Lower leg skin (tissue), 4 donors: ENCODE results near the gene SMCO2. TPM values are rescaled to one million over a fixed set of nuclear protein-coding genes. Genes with fewer than 3 reads are reported as not detected.

Experiments
- DNase-seq, 2 donors: peaks; one replicate each; pipeline ENCODE4 v3.0.0-alpha.2; 2019; ENCODE audit warnings: low spot score in 2 of 2
- H3K4me3 ChIP-seq: fragments of 200-600 bp; sonication (generic); 2 replicates; pipeline ENCODE4 v1.5.1; 2017; ENCODE audit warnings: mild to moderate bottlenecking, low read depth; ENCODE audit not compliant: poor library complexity, severe bottlenecking
- CTCF ChIP-seq, 3 donors: fragments of 450-650 bp; IDR thresholded peaks; one replicate each; pipeline ENCODE4 v1.5.1; 2016; ENCODE audit warnings: antibody characterized with exemption in 3 of 3, mild to moderate bottlenecking in 3 of 3, moderate library complexity in 2 of 3
- POLR2A ChIP-seq, 2 donors: fragments of 450-650 bp; IDR thresholded peaks; one replicate each; pipeline ENCODE4 v1.6.1; 2016 to 2017; ENCODE audit warnings: antibody characterized with exemption in 2 of 2, mild to moderate bottlenecking in 1 of 2, moderate library complexity in 1 of 2
- WGBS, 2 donors: methylation state at CpG; one replicate each; pipeline ENCODE4 v1.1.5; 2018; 5-methylcytosine and 5-hydroxymethylcytosine counted together
- intact Hi-C: fragments of 100-400 bp; cut with DNase I; formaldehyde crosslinking; loops from one replicate; pipeline ENCODE4 v1.15.0; 2023; ENCODE audit warnings: low total_unique reads
- total RNA-seq, 4 donors: library from RNA; depleted of rRNA; stranded (reverse); fragments of >200 nt; gene quantifications; one replicate each; pipeline ENCODE4 v1.1.0, GENCODE V29; 2016

Gene SMCO2
- total RNA-seq, 4 donors from 2014 or later, result not detected

- intact Hi-C loops, result no loop called here
- WGBS, 2 donors, result 52 to 54% methylated on average over 5 of the region's 5 CpGs
- TF ChIP-seq POLR2A (IDR thresholded peaks at IDR 0.05) (no peak), CTCF (IDR thresholded peaks at IDR 0.05) (no peak)
- DNase-seq, result no peak
- no peak overlapping the region for H3K4me3 ChIP-seq
These were observed 17.7 kb downstream of the SMCO2 start for GRCh38 chr12:27464220-27464554.

- intact Hi-C loops, result no loop called here
- no peak for DNase-seq
- TF ChIP-seq POLR2A (IDR thresholded peaks at IDR 0.05), result no peak
- no peak for TF ChIP-seq CTCF (IDR thresholded peaks at IDR 0.05)
- WGBS, 2 donors, result 88 to 90% methylated on average over 3 of the region's 3 CpGs
- no peak overlapping the region for H3K4me3 ChIP-seq
These were observed 21.1 kb downstream of the SMCO2 start for GRCh38 chr12:27467641-27468040.

DNA sequence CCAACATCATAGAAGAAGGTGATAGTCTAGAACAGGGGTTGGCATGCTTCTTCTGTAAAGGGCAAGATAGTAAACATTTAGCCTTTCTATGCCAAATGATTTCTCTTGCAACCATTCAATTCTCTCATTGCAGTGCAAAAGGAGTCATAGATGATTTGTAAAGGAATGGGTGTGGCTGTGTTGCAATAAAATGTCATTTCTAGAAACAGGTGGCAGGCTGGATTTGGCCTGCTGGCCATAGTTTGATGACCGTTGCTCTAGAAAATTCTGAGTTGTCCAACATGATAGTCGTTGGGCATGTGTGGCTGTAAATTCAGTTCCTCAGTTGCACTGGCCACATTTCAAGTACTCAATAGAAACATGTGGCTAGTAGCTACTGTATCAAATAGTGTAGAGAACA, 21.7 kb downstream of the SMCO2 start:
- H3K4me3 ChIP-seq, result no peak overlapping the region
- 61 to 66% methylated on average over 2 of the region's 2 CpGs for WGBS, 2 donors
- TF ChIP-seq CTCF (IDR thresholded peaks at IDR 0.05) (no peak), POLR2A (IDR thresholded peaks at IDR 0.05) (no peak)
- DNase-seq, result no peak
- intact Hi-C loops, result no loop called here

GRCh38 chr12:27469176-27469736, 22.7 kb downstream of the SMCO2 start:
- DNase-seq, result no peak
- WGBS, 2 donors, result 40 to 43% methylated on average over 1 of the region's 1 CpG
- TF ChIP-seq POLR2A (IDR thresholded peaks at IDR 0.05) (no peak), CTCF (IDR thresholded peaks at IDR 0.05) (no peak)
- no peak overlapping the region for H3K4me3 ChIP-seq
- intact Hi-C loops, result no loop called here

- no peak for DNase-seq
- TF ChIP-seq CTCF (IDR thresholded peaks at IDR 0.05) (no peak), POLR2A (IDR thresholded peaks at IDR 0.05) (no peak)
- intact Hi-C loops, result no loop called here
- no peak overlapping the region for H3K4me3 ChIP-seq
- 66 to 68% methylated on average over 4 of the region's 4 CpGs for WGBS, 2 donors
These were observed 26.1 kb downstream of the SMCO2 start for GRCh38 chr12:27472604-27473003.

- DNase-seq, result no peak
- 42 to 44% methylated on average over 3 of the region's 3 CpGs for WGBS, 2 donors
- TF ChIP-seq POLR2A (IDR thresholded peaks at IDR 0.05), result no peak
- TF ChIP-seq CTCF (IDR thresholded peaks at IDR 0.05), result no peak
- intact Hi-C loops, result no loop called here
- H3K4me3 ChIP-seq, result no peak overlapping the region
These were observed 27.8 kb downstream of the SMCO2 start for GRCh38 chr12:27474344-27474743.
